GM12878 (cell line): ENCODE data around the gene ARVCF. TPM values are rescaled to one million over a fixed set of nuclear protein-coding genes. Genes with fewer than 3 reads are reported as not detected.

ENCODE experiments used
- ATAC-seq: fragments of 200-7000 bp; cut with Tn5 transposase; 3 replicates; pipeline ENCODE4 v1.9.1; 2020; ENCODE audit warnings: mild to moderate bottlenecking, moderate library complexity
- BruUV-seq: library from RNA; stranded (reverse); fragments of 400-500 nt; replicated peaks from 2 replicates; lab custom pipeline; 2021; lab: Mats Ljungman, UMichigan
- CTCF ChIA-PET: fragments of 300-600 bp; sonication (Branson Sonifier 250); formaldehyde crosslinking; extraction: SDS; loops from one replicate; lab custom pipeline; 2021; ENCODE audit warnings: inconsistent platforms; lab: Yijun Ruan, JAX
- POLR2A ChIA-PET: fragments of 350-600 bp; formaldehyde crosslinking; extraction: SDS; loops from one replicate; lab custom pipeline; 2021; ENCODE audit warnings: inconsistent platforms; lab: Charles Lee
- RAD21 ChIA-PET: fragments of 300-600 bp; sonication (Branson Sonifier 250); formaldehyde crosslinking; loops from one replicate; lab custom pipeline; 2023; ENCODE audit warnings: antibody characterized with exemption; ENCODE audit not compliant: unreplicated experiment; lab: Charles Lee
- SMC1A ChIA-PET: fragments of 300-600 bp; sonication (Branson Sonifier 250); formaldehyde crosslinking; loops from one replicate; lab custom pipeline; 2023; ENCODE audit not compliant: unreplicated experiment, uncharacterized antibody; lab: Charles Lee
- DNase-seq: peaks from one replicate; pipeline ENCODE4 v3.0.0-alpha.2; 2011; ENCODE audit warnings: low read depth, low spot score
- FAIRE-seq: peaks from 3 replicates; lab custom pipeline; 2011; peaks lifted over from hg19 to GRCh38; lab: Jason Lieb, UNC
- H2AFZ ChIP-seq: 2 replicates; pipeline ENCODE4 v1.6.0; 2011; ENCODE audit warnings: low read depth, low read length, control low read depth; ENCODE audit not compliant: control insufficient read depth
- H3K27ac ChIP-seq: 2 replicates; pipeline ENCODE4 v1.5.1; 2011; ENCODE audit warnings: control low read depth; ENCODE audit not compliant: control insufficient read depth, insufficient read depth
- H3K27me3 ChIP-seq, 2 experiments: replicated peaks in 1 of 2; 2 replicates each; pipeline versions ENCODE4 v1.6.0 to v1.6.1; 2011; ENCODE audit warnings: low read length in 1 of 2; ENCODE audit not compliant: control insufficient read depth in 2 of 2, insufficient read depth in 2 of 2
- H3K36me3 ChIP-seq, 2 experiments: 2 replicates each; pipeline ENCODE4 v1.5.1; 2011; ENCODE audit warnings: low read length in 1 of 2; ENCODE audit not compliant: control insufficient read depth in 2 of 2, insufficient read depth in 2 of 2
- H3K4me1 ChIP-seq: 2 replicates; pipeline ENCODE4 v1.6.1; 2011; ENCODE audit warnings: mild to moderate bottlenecking, low read length, moderate library complexity, mixed read lengths; ENCODE audit not compliant: control insufficient read depth, insufficient read depth
- H3K4me2 ChIP-seq: 2 replicates; pipeline ENCODE4 v1.6.0; 2011; ENCODE audit warnings: control low read depth; ENCODE audit not compliant: control insufficient read depth, insufficient read depth
- H3K4me3 ChIP-seq: fragments of 200-600 bp; sonication (generic); 2 replicates; pipeline ENCODE4 v1.5.1; 2016
- H3K79me2 ChIP-seq: 2 replicates; pipeline ENCODE4 v1.6.0; 2011; ENCODE audit warnings: low read length; ENCODE audit not compliant: control insufficient read depth, insufficient read depth
- H3K9ac ChIP-seq: 2 replicates; pipeline ENCODE4 v1.8.0; 2011; ENCODE audit warnings: low read length, control low read depth, mixed read lengths; ENCODE audit not compliant: control insufficient read depth, insufficient read depth
- H3K9me3 ChIP-seq: replicated peaks from 3 replicates; pipeline ENCODE4 v1.5.1; 2011; ENCODE audit warnings: mild to moderate bottlenecking, low read length; ENCODE audit not compliant: control insufficient read depth, insufficient read depth
- H4K20me1 ChIP-seq: 2 replicates; pipeline ENCODE4 v1.6.0; 2011; ENCODE audit not compliant: control insufficient read depth, insufficient read depth
- GATAD2B ChIP-seq: fragments of 450-650 bp; conservative IDR thresholded peaks from 2 replicates; pipeline ENCODE4 v1.6.1; 2017; ENCODE audit warnings: low read depth, mild to moderate bottlenecking, moderate library complexity
- JUND ChIP-seq: IDR thresholded peaks from 2 replicates; pipeline ENCODE4 v1.6.1; 2012; ENCODE audit warnings: low read depth, mild to moderate bottlenecking, low read length, improper control_type of control experiment, moderate library complexity
- NBN ChIP-seq: fragments of 450-650 bp; IDR thresholded peaks from 2 replicates; pipeline ENCODE4 v1.6.1; 2016
- POLR2AphosphoS2 ChIP-seq: IDR thresholded peaks from 2 replicates; pipeline ENCODE4 v1.6.1; 2011; ENCODE audit warnings: low read depth, mild to moderate bottlenecking, low read length, improper control_type of control experiment, moderate library complexity
- RCOR1 ChIP-seq: conservative IDR thresholded peaks from 2 replicates; pipeline ENCODE4 v1.6.1; 2012; ENCODE audit warnings: low read depth, low read length, improper control_type of control experiment
- STAT3 ChIP-seq: IDR thresholded peaks from 2 replicates; pipeline ENCODE4 v1.6.1; 2011; ENCODE audit warnings: low read depth, low read length, improper control_type of control experiment
- SUZ12 ChIP-seq: fragments of 200-600 bp; sonication (generic); IDR thresholded peaks from one replicate; pipeline ENCODE4 v1.6.1; 2018; ENCODE audit warnings: antibody characterized with exemption, mild to moderate bottlenecking; ENCODE audit not compliant: unreplicated experiment
- WGBS: methylation state at CpG from one replicate; pipeline ENCODE4 v1.1.6; 2016; ENCODE audit warnings: low lambda C conversion rate; ENCODE audit not compliant: insufficient replicate concordance, insufficient coverage; ENCODE audit errors: missing lambda C conversion rate; 5-methylcytosine and 5-hydroxymethylcytosine counted together
- in situ Hi-C: fragments of 300-500 bp; cut with MboI; formaldehyde crosslinking; loops from 9 replicates; pipeline ENCODE4 v1.14.3; 2018; ENCODE audit warnings: mixed read lengths
- intact Hi-C: fragments of 100-400 bp; cut with micrococcal nuclease; formaldehyde crosslinking; loops from one replicate; pipeline ENCODE4 v1.14.2; 2022; ENCODE audit not compliant: unreplicated experiment
- polyA plus RNA-seq, 11 experiments: library from polyadenylated mRNA; depleted of rRNA in 4 of 11; unstranded in 6 of 11; stranded (reverse) in 5 of 11; fragments of >200 nt; fragmentation: Nextera tagmentation in 4 of 11; fragmentation: Illumina TruSeq in 1 of 11; extraction: Ambion mirVana in 4 of 11; extraction: Trizol in 1 of 11; gene quantifications; 1 replicate in 1 of 11; 2 replicates in 10 of 11; pipeline versions ENCODE4 v1.2.1 to v1.2.3, GENCODE V29; 2011 to 2016; ENCODE audit warnings: inconsistent platforms in 2 of 11, missing spikeins in 2 of 11, low read depth in 1 of 11
- total RNA-seq, 4 experiments: library from RNA; depleted of rRNA in 3 of 4; stranded (reverse); fragments of >200 nt in 3 of 4; fragmentation: Illumina TruSeq in 1 of 4; extraction: Trizol in 1 of 4; gene quantifications; 2 replicates each; pipeline versions ENCODE4 v1.2.1 to v1.2.3, GENCODE V29; 2013 to 2021

The ARVCF gene
- total and polyA plus RNA-seq, 10 of the 15 experiments (the other 5 are each of a cell fraction or from before 2014, with no cell fraction given), result 0.13 to 1.9 (median 1.0) TPM; not detected in 2

GRCh38 chr22:20010307-20011122, 6.1 kb downstream of the ARVCF start:
- Histone ChIP-seq H3K4me2 (no peak overlapping the region), H2AFZ (no peak overlapping the region), H3K9ac (no peak overlapping the region), H3K9me3 (no peaks in the 10 kb centered on the region), H3K27me3 (peaks cover 8% of the 10 kb centered on the region in 2 experiments; a peak in 3 of 4 replicates), H3K36me3 (no peaks in the 10 kb centered on the region), H3K4me3 (no peak overlapping the region), H3K27ac (no peak overlapping the region), H4K20me1 (no peaks in the 10 kb centered on the region), H3K79me2 (no peaks in the 10 kb centered on the region), H3K4me1 (no peaks in the 10 kb centered on the region)
- SMC1A ChIA-PET, result no interaction called here
- CTCF ChIA-PET, result no interaction called here
- ATAC-seq, result no peak
- DNase-seq, result no peak
- FAIRE-seq, result no peak
- RAD21 ChIA-PET, result no interaction called here
- 31% methylated on average over 14 of the region's 14 CpGs for WGBS
- in situ Hi-C loops (no loop called here), intact Hi-C loops (loop anchor here (5.0 kb wide), 1 partner anchor 38 kb away; no protein-coding TSS in a partner anchor)
- POLR2A ChIA-PET, result no interaction called here
- no peak for TF ChIP-seq GATAD2B
- TF ChIP-seq JUND, result no peak
- no peak for TF ChIP-seq SUZ12
- no peak for TF ChIP-seq RCOR1
- TF ChIP-seq POLR2AphosphoS2, result no peak
- TF ChIP-seq STAT3, result no peak
- TF ChIP-seq NBN, result no peak
- no TSS peak for BruUV-seq
